Activated naive CD8-positive, alpha-beta T cell (primary cell): ENCODE measurements around the gene TFB2M.

Source experiments
- H3K27ac Mint-ChIP-seq: one replicate; pipeline ENCODE4 v1.8.0; 2021; ENCODE audit warnings: mixed read lengths
- H3K27me3 Mint-ChIP-seq: one replicate; pipeline ENCODE4 v1.8.0; 2021; ENCODE audit warnings: mixed read lengths
- H3K36me3 Mint-ChIP-seq: one replicate; pipeline ENCODE4 v1.8.0; 2021; ENCODE audit warnings: mixed read lengths
- H3K4me1 Mint-ChIP-seq: one replicate; pipeline ENCODE4 v1.8.0; 2021; ENCODE audit warnings: low read depth, mixed read lengths
- H3K4me3 Mint-ChIP-seq: one replicate; pipeline ENCODE4 v1.8.0; 2021; ENCODE audit warnings: mild to moderate bottlenecking, mixed read lengths
- H3K9me3 Mint-ChIP-seq: one replicate; pipeline ENCODE4 v1.8.0; 2021; ENCODE audit warnings: low read depth, mixed read lengths

TFB2M gene

GRCh38 chr1:246503341-246503740 is 62.7 kb downstream of the TFB2M start:
- Mint-ChIP-seq H3K4me1 (peaks cover 30% of the 10 kb centered on the region), H3K9me3 (no peaks in the 10 kb centered on the region), H3K36me3 (peaks cover 3% of the 10 kb centered on the region), H3K4me3 (no peak overlapping the region), H3K27ac (no peak overlapping the region), H3K27me3 (no peaks in the 10 kb centered on the region)

GRCh38 chr1:246497331-246497915 is 68.6 kb downstream of the TFB2M start:
- H3K36me3 Mint-ChIP-seq, result peaks cover 3% of the 10 kb centered on the region
- H3K9me3 Mint-ChIP-seq, result no peaks in the 10 kb centered on the region
- H3K4me1 Mint-ChIP-seq, result peaks cover 18% of the 10 kb centered on the region
- H3K27me3 Mint-ChIP-seq, result no peaks in the 10 kb centered on the region
- no peak overlapping the region for H3K27ac Mint-ChIP-seq
- H3K4me3 Mint-ChIP-seq, result no peak overlapping the region

GRCh38 chr1:246492611-246493245 is 73.3 kb downstream of the TFB2M start:
- H3K27ac Mint-ChIP-seq, result no peak overlapping the region
- no peak overlapping the region for H3K4me3 Mint-ChIP-seq
- H3K4me1 Mint-ChIP-seq, result peaks cover 12% of the 10 kb centered on the region
- H3K36me3 Mint-ChIP-seq, result peaks cover 7% of the 10 kb centered on the region
- no peaks in the 10 kb centered on the region for H3K9me3 Mint-ChIP-seq
- no peaks in the 10 kb centered on the region for H3K27me3 Mint-ChIP-seq

DNA sequence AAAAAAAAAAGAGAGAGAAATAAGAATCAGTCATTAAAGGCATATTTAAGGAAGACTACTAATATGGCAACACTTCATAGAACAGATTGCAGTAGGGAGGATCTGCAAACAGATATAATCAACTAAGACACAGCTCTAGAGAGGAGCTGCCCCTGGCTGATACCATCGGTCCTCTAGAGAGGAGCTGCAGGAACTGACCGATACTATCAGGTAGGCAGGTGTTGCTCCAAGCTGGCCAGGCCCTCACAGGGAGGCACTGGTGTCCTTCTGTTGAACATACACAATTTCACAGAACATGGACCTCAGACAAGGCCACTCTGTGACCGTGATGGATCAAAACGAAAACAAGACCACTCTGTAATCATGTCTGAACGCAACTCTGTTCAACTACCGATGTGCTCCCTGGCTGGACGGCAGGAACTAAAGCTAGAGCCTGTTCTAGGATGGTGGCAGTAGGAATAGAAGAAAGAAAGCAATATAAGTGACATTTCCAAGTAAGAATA is 74.5 kb downstream of the TFB2M start:
- Mint-ChIP-seq H3K9me3 (no peaks in the 10 kb centered on the region), H3K4me3 (no peak overlapping the region), H3K27ac (no peak overlapping the region), H3K4me1 (peaks cover 7% of the 10 kb centered on the region), H3K27me3 (no peaks in the 10 kb centered on the region), H3K36me3 (peaks cover 10% of the 10 kb centered on the region)
